Measurements from ENCODE around the gene CAMK2D.
A peak's percentile ranks its signal among the peaks of the same experiment; 100 is the strongest.
"Not testable (repeated sequence)": the region's sequence is repeated elsewhere in the genome, so short reads cannot be mapped to it uniquely, and the experiment has no call there.

CAMK2D gene

DNA sequence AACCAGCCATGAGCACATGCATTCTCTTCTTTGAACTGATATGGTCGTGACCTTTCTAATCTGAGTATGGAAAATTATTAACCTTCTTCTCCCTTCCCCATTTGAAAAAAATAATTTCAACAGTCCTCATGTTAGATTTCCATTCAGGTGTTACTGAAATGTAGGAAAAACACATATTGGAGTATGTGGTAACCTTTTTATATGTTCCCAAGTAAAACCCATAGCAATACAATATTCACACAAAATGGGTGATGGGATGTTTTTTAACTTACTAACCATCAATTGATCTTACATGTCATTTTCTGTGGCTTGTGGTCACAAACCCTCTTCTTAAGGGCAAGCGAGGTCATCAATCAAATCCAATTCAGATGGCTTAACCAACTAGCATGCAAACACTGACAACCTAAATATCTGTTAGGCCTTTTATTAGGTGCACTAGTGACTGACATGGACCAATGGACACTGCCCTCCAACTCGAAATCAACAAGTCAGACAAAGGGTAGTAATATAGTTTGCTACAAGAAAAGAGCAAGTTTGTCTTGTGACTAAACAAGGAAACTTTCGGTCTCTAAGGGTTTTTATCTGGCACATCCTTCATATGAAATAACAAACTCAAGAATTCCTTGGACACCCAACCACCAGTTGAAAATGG lies 74.3 kb downstream of the CAMK2D start:
- Histone ChIP-seq H2BK15ac (ENCODE audit: low read length) (no peak overlapping the region), H3K4me2 (ENCODE audit: insufficient read depth, low read length, poor library complexity, severe bottlenecking) (no peak overlapping the region), H3K4me1 (ENCODE audit: control insufficient read depth in 2 of 2, insufficient read depth in 1 of 2, low read depth in 1 of 2, low read length in 2 of 2) (no peaks in the 10 kb centered on the region)

DNA sequence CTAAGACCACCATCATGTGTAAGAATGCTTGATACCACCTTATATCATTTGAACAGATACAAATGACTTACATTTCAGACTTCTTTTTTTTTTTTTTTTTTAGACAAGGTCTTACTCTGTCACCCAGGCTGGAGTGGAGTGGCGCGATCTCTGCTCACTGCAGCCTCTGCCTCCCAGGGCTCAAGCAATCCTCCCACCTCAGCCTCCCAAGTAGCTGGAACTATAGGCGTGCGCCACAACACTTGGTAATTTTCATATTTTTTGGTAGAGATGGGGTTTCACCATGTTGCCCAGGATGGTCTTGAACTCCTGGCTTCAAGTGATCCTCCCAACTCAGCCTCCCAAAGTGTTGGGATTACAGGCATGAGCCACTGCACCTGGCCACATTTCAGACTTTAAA lies 76.4 kb downstream of the CAMK2D start:
- not testable (repeated sequence) for H3K4me2 ChIP-seq (ENCODE audit: insufficient read depth, low read length, poor library complexity, severe bottlenecking); H3K4me3 ChIP-seq (ENCODE audit: low read length in 2 of 2); H4K91ac ChIP-seq (ENCODE audit: low read depth, low read length, poor library complexity); H3K36me3 ChIP-seq (replicated peaks in 1 of 2; ENCODE audit: control insufficient read depth in 2 of 2, insufficient read depth in 2 of 2, low read length in 2 of 2); DNase-seq (ENCODE audit: low spot score); H3K9me3 ChIP-seq (replicated peaks in 1 of 2; ENCODE audit: control insufficient read depth in 2 of 2, insufficient read depth in 1 of 2, low read depth in 1 of 2, low read length in 2 of 2); H3K4me1 ChIP-seq (ENCODE audit: control insufficient read depth in 2 of 2, insufficient read depth in 1 of 2, low read depth in 1 of 2, low read length in 2 of 2); H3K27me3 ChIP-seq (ENCODE audit: control insufficient read depth in 3 of 3, insufficient read depth in 3 of 3, low read depth in 1 of 3, low read length in 3 of 3); H2AFZ ChIP-seq (ENCODE audit: low read length); H3K9ac ChIP-seq (ENCODE audit: low read depth, low read length, poor library complexity); H2BK15ac ChIP-seq (ENCODE audit: low read length); H3K18ac ChIP-seq (ENCODE audit: low read length); H2BK5ac ChIP-seq (ENCODE audit: low read length); H2AK5ac ChIP-seq (ENCODE audit: low read depth, low read length); H3K23ac ChIP-seq (ENCODE audit: low read depth, low read length, poor library complexity); H3K14ac ChIP-seq (ENCODE audit: low read length); H2BK120ac ChIP-seq (ENCODE audit: low read depth, low read length); H4K8ac ChIP-seq (ENCODE audit: low read depth, low read length); H3K79me1 ChIP-seq (ENCODE audit: low read depth, low read length); H2BK12ac ChIP-seq (ENCODE audit: low read length); H3K4ac ChIP-seq (ENCODE audit: low read length); H3K27ac ChIP-seq (replicated peaks; ENCODE audit: low read length)
- no CpG with 5 or more reads among the region's 4 CpGs for WGBS, 2 donors (ENCODE audit: extremely low coverage in 2 of 2, insufficient read length in 2 of 2, insufficient replicate concordance in 1 of 2)

More for the DNA sequence above, 74.3 kb downstream of the CAMK2D start:
- H3K36me3 ChIP-seq (replicated peaks in 1 of 2; ENCODE audit: control insufficient read depth in 2 of 2, insufficient read depth in 2 of 2, low read length in 2 of 2) = no peaks in the 10 kb centered on the region
- H2BK12ac ChIP-seq (ENCODE audit: low read length) = no peak overlapping the region
- H4K91ac ChIP-seq (ENCODE audit: low read depth, low read length, poor library complexity) = no peak overlapping the region
- no peak overlapping the region for H2BK120ac ChIP-seq (ENCODE audit: low read depth, low read length)
- peaks cover 2% of the 10 kb centered on the region for H3K79me1 ChIP-seq (ENCODE audit: low read depth, low read length)
- H3K4ac ChIP-seq (ENCODE audit: low read length) = no peak overlapping the region
- no peak overlapping the region for H3K18ac ChIP-seq (ENCODE audit: low read length)
- no peak overlapping the region for H3K9ac ChIP-seq (ENCODE audit: low read depth, low read length, poor library complexity)
- no peak overlapping the region for H3K27ac ChIP-seq (replicated peaks; ENCODE audit: low read length)
- no peak for DNase-seq (ENCODE audit: low spot score)
- H2AFZ ChIP-seq (ENCODE audit: low read length) = no peak overlapping the region
- H2BK5ac ChIP-seq (ENCODE audit: low read length) = no peak overlapping the region
- H3K14ac ChIP-seq (ENCODE audit: low read length) = no peak overlapping the region
- H3K9me3 ChIP-seq (replicated peaks in 1 of 2; ENCODE audit: control insufficient read depth in 2 of 2, insufficient read depth in 1 of 2, low read depth in 1 of 2, low read length in 2 of 2) = no peaks in the 10 kb centered on the region
- no peak overlapping the region for H2AK5ac ChIP-seq (ENCODE audit: low read depth, low read length)
- H3K27me3 ChIP-seq (ENCODE audit: control insufficient read depth in 3 of 3, insufficient read depth in 3 of 3, low read depth in 1 of 3, low read length in 3 of 3) = no peaks in the 10 kb centered on the region
- WGBS, 2 donors (ENCODE audit: extremely low coverage in 2 of 2, insufficient read length in 2 of 2, insufficient replicate concordance in 1 of 2) = no CpG with 5 or more reads among the region's 4 CpGs
- H3K4me3 ChIP-seq (ENCODE audit: low read length in 2 of 2) = no peak overlapping the region
- no peak overlapping the region for H3K23ac ChIP-seq (ENCODE audit: low read depth, low read length, poor library complexity)
- H4K8ac ChIP-seq (ENCODE audit: low read depth, low read length) = no peak overlapping the region

DNA sequence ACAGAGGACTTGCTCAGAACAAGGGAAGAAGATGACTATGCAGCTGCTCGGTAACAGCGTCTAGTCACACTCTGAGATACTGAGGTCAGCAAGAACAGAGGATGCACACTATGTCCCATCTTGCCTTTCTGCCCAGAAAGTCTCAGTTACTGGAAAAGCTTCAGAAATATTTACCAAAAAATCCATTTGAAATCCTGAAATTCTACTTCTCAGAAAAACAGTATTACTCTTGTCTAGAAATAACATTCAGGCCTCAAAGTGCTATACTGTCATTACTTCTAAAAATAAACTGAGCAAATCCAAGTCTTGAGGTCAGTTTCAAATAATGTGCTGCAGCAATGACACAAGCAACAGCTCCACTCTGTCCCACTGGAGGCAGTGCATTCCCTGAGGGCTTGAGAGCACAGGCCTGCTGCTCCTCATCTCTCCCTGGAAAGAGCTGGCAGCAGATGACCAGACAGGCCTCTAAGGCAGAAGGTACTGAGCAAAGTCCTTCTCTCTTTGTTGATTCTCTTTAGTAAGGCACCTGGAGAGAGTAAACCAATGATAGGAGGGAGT lies 76.9 kb downstream of the CAMK2D start:
- peaks cover 0 to 2% of the 10 kb centered on the region in 2 donors for H3K9me3 ChIP-seq (replicated peaks in 1 of 2; ENCODE audit: control insufficient read depth in 2 of 2, insufficient read depth in 1 of 2, low read depth in 1 of 2, low read length in 2 of 2)
- H3K18ac ChIP-seq (ENCODE audit: low read length) = peak overlapping the region; percentile 61
- no peak overlapping the region for H2BK12ac ChIP-seq (ENCODE audit: low read length)
- no CpG with 5 or more reads among the region's 2 CpGs for WGBS, 2 donors (ENCODE audit: extremely low coverage in 2 of 2, insufficient read length in 2 of 2, insufficient replicate concordance in 1 of 2)
- no peak overlapping the region for H3K27ac ChIP-seq (replicated peaks; ENCODE audit: low read length)
- no peak overlapping the region for H2AK5ac ChIP-seq (ENCODE audit: low read depth, low read length)
- H3K4me1 ChIP-seq (ENCODE audit: control insufficient read depth in 2 of 2, insufficient read depth in 1 of 2, low read depth in 1 of 2, low read length in 2 of 2) = no peaks in the 10 kb centered on the region
- peaks cover 2% of the 10 kb centered on the region for H3K79me1 ChIP-seq (ENCODE audit: low read depth, low read length)
- H3K9ac ChIP-seq (ENCODE audit: low read depth, low read length, poor library complexity) = no peak overlapping the region
- H3K23ac ChIP-seq (ENCODE audit: low read depth, low read length, poor library complexity) = no peak overlapping the region
- H2BK5ac ChIP-seq (ENCODE audit: low read length) = no peak overlapping the region
- no peak overlapping the region for H4K91ac ChIP-seq (ENCODE audit: low read depth, low read length, poor library complexity)
- H2AFZ ChIP-seq (ENCODE audit: low read length) = no peak overlapping the region
- H3K36me3 ChIP-seq (replicated peaks in 1 of 2; ENCODE audit: control insufficient read depth in 2 of 2, insufficient read depth in 2 of 2, low read length in 2 of 2) = no peaks in the 10 kb centered on the region
- H4K8ac ChIP-seq (ENCODE audit: low read depth, low read length) = no peak overlapping the region
- H3K14ac ChIP-seq (ENCODE audit: low read length) = no peak overlapping the region
- H2BK120ac ChIP-seq (ENCODE audit: low read depth, low read length) = no peak overlapping the region
- H3K4me2 ChIP-seq (ENCODE audit: insufficient read depth, low read length, poor library complexity, severe bottlenecking) = no peak overlapping the region
- no peak overlapping the region for H3K4ac ChIP-seq (ENCODE audit: low read length)
- no peak for DNase-seq (ENCODE audit: low spot score)
- H3K27me3 ChIP-seq (ENCODE audit: control insufficient read depth in 3 of 3, insufficient read depth in 3 of 3, low read depth in 1 of 3, low read length in 3 of 3) = no peaks in the 10 kb centered on the region
- no peak overlapping the region for H3K4me3 ChIP-seq (ENCODE audit: low read length in 2 of 2)
- H2BK15ac ChIP-seq (ENCODE audit: low read length) = no peak overlapping the region

DNA sequence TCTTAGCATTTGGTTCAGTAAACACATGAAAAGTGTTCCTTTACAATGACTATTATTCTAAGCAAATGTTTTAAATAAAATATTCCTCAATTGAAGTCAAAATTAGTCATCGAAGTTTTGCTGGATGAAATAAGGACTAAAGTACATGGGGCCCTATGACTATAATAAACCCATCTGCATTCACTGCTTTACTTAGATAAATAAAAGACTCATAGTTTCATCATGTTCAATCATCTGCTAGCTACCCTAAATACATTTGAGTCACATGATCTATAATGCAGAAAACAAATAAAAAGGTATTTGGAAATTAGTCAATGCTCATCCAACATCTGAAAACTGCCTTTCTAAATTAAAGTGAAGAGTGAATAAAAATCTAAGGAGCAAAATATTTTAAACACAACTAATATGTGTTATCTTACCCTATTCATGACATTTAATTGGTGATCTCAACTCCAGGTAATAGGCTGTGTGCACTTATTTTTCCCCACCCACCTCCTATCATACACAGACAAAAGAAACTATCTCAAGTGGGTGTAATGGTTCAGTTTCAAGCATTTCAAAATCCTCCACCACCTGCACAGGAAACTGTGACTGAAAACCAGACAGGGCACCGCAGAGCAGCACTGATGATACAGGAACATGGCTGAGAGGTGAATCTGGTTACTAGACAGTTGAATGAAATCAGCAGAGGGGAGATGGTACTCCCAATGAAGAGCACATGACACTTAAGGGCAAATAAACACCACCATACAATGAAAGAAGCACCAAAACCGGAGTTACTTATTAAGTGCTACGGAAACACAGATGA lies 78.6 kb downstream of the CAMK2D start:
- Histone ChIP-seq H3K23ac (ENCODE audit: low read depth, low read length, poor library complexity) (no peak overlapping the region), H4K8ac (ENCODE audit: low read depth, low read length) (no peak overlapping the region), H4K91ac (ENCODE audit: low read depth, low read length, poor library complexity) (no peak overlapping the region), H3K27me3 (ENCODE audit: control insufficient read depth in 3 of 3, insufficient read depth in 3 of 3, low read depth in 1 of 3, low read length in 3 of 3) (no peaks in the 10 kb centered on the region), H3K9me3 (replicated peaks in 1 of 2; ENCODE audit: control insufficient read depth in 2 of 2, insufficient read depth in 1 of 2, low read depth in 1 of 2, low read length in 2 of 2) (peaks cover 0 to 2% of the 10 kb centered on the region in 2 donors), H3K27ac (replicated peaks; ENCODE audit: low read length) (no peak overlapping the region), H2BK15ac (ENCODE audit: low read length) (no peak overlapping the region), H2BK120ac (ENCODE audit: low read depth, low read length) (no peak overlapping the region), H3K9ac (ENCODE audit: low read depth, low read length, poor library complexity) (no peak overlapping the region), H2AK5ac (ENCODE audit: low read depth, low read length) (no peak overlapping the region), H2BK12ac (ENCODE audit: low read length) (no peak overlapping the region), H3K18ac (ENCODE audit: low read length) (no peak overlapping the region), H3K14ac (ENCODE audit: low read length) (no peak overlapping the region), H2BK5ac (ENCODE audit: low read length) (no peak overlapping the region), H3K4me1 (ENCODE audit: control insufficient read depth in 2 of 2, insufficient read depth in 1 of 2, low read depth in 1 of 2, low read length in 2 of 2) (no peaks in the 10 kb centered on the region), H3K4ac (ENCODE audit: low read length) (no peak overlapping the region), H3K4me3 (ENCODE audit: low read length in 2 of 2) (no peak overlapping the region), H3K36me3 (replicated peaks in 1 of 2; ENCODE audit: control insufficient read depth in 2 of 2, insufficient read depth in 2 of 2, low read length in 2 of 2) (no peaks in the 10 kb centered on the region), H2AFZ (ENCODE audit: low read length) (no peak overlapping the region), H3K4me2 (ENCODE audit: insufficient read depth, low read length, poor library complexity, severe bottlenecking) (no peak overlapping the region), H3K79me1 (ENCODE audit: low read depth, low read length) (peaks cover 2% of the 10 kb centered on the region)
- WGBS, 2 donors (ENCODE audit: extremely low coverage in 2 of 2, insufficient read length in 2 of 2, insufficient replicate concordance in 1 of 2) = no CpG with 5 or more reads among the region's 4 CpGs
- DNase-seq (ENCODE audit: low spot score) = no peak
